GM19324 (cell line): ENCODE results near the gene FOXK2.

Experiments used
- ATAC-seq: cut with Tn5 transposase; IDR thresholded peaks from one replicate; pipeline ENCODE4 v1.9.1; 2021; ENCODE audit warnings: mild to moderate bottlenecking, moderate library complexity; ENCODE audit not compliant: unreplicated experiment, low FRiP score

The FOXK2 gene

GRCh38 chr17:82586576-82587233 is 67.2 kb downstream of the FOXK2 start:
- no peak for ATAC-seq

GRCh38 chr17:82587234-82588086 is 67.9 kb downstream of the FOXK2 start:
- ATAC-seq: no peak

GRCh38 chr17:82588266-82589175 is 69.0 kb downstream of the FOXK2 start:
- no peak for ATAC-seq

GRCh38 chr17:82589851-82590180 is 70.3 kb downstream of the FOXK2 start:
- no peak for ATAC-seq

- ATAC-seq: no peak
These were observed 70.7 kb downstream of the FOXK2 start for GRCh38 chr17:82590216-82590615.

GRCh38 chr17:82590881-82591539 is 71.5 kb downstream of the FOXK2 start:
- ATAC-seq: no peak

GRCh38 chr17:82592289-82592766 is 72.8 kb downstream of the FOXK2 start:
- ATAC-seq: no peak

GRCh38 chr17:82592767-82593589 is 73.4 kb downstream of the FOXK2 start:
- ATAC-seq: no peak

GRCh38 chr17:82593590-82594087 is 74.1 kb downstream of the FOXK2 start:
- ATAC-seq: no peak

- ATAC-seq: no peak
These were observed 75.0 kb downstream of the FOXK2 start for GRCh38 chr17:82594571-82594970.

- no peak for ATAC-seq
These were observed 76.4 kb downstream of the FOXK2 start for GRCh38 chr17:82595893-82596292.

GRCh38 chr17:82596296-82596695 is 76.8 kb downstream of the FOXK2 start:
- no peak for ATAC-seq

GRCh38 chr17:82596837-82597672 is 77.5 kb downstream of the FOXK2 start:
- no peak for ATAC-seq

- no peak for ATAC-seq
These were observed 79.0 kb downstream of the FOXK2 start for GRCh38 chr17:82598256-82599119.

GRCh38 chr17:82599674-82600661 is 80.4 kb downstream of the FOXK2 start:
- ATAC-seq: no peak

GRCh38 chr17:82600731-82601446 is 81.4 kb downstream of the FOXK2 start:
- no peak for ATAC-seq
